HG03196 (cell line): ENCODE data around the gene PPP3CA.
A peak's percentile ranks its signal among the peaks of the same experiment; 100 is the strongest.
"Not testable (repeated sequence)": the region's sequence is repeated elsewhere in the genome, so short reads cannot be mapped to it uniquely, and the experiment has no call there.

Source experiments
- ATAC-seq: cut with Tn5 transposase; IDR thresholded peaks from one replicate; pipeline ENCODE4 v1.9.1; 2021; ENCODE audit not compliant: unreplicated experiment

PPP3CA gene

GRCh38 chr4:101258883-101259282, 88.4 kb downstream of the PPP3CA start:
- no peak for ATAC-seq

- no peak for ATAC-seq
Observed at GRCh38 chr4:101256222-101256621, 91.1 kb downstream of the PPP3CA start.

DNA sequence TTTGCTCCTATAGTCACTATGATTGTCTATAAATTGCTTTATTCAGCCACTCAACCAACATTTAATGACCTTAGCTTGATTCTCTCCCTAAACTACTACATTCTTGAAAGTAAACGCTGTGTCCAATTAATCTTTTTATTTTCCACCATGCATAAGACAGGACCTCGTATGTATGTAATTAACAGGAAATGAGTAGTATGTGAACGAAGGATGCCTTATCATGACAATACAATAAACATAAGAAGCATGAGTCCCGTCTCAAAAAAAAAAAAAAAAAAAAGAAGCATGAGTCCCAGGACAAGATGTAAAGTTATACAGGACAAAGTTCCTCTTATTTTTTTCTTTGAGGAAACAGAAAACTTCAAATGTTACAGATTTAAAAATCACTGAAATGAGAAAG, 92.5 kb downstream of the PPP3CA start:
- no peak for ATAC-seq

GRCh38 chr4:101253121-101253520, 94.2 kb downstream of the PPP3CA start:
- ATAC-seq, result no peak

DNA sequence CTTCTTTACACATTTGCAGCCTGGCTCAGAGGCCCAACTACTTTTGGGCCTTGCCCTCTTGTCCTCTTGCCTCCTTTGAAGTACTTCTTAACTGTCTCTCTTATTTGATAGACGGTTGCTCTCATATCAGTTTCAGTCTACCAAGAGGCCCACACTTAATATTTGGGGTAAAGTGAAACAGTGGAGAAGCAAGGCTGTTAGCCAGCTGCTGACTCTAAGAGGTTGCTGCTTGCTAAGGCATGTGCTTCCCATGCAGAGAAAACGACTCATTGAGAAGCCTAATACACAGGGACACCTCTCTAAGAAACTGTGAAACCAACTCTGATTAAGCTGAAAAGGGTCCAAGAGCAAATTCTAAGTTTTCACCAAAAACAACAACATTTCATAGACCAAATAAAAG, 94.6 kb downstream of the PPP3CA start:
- ATAC-seq, result no peak

DNA sequence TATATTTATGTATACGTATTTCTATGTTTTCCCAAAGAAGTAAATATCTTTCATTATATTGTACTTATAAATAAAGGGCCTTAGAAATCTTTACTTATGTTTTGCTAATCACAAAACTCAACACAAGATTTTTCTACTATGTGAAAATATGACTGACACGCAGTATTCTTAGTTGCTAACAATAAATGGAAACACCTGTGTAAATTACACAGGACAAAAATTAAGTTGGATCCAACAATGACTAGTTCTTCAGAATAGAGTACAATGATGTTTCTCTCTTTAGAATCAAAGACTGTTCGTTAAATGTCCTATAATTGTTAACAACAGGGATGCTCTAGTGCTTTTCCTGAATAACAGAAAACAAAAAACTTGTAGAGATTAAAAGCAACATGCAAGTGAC, 96.1 kb downstream of the PPP3CA start:
- ATAC-seq, result no peak

DNA sequence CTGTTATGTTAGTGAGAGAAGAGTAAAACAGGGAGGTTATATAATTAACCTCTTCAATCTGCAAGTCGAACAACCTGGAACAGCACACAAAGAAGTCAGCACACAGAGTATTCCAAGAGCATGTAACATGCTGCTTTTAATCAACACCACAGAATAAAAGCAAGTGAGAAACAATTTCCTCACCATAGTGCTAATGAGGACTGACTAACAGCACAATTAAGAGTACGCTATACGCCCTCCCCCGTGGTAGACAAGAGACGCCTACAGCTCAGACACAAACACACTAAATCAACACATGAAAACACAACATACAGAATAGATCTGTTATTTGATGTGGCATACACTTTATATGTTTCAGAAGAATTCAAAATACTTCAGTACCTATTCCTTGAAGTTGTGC, 103.0 kb downstream of the PPP3CA start:
- no peak for ATAC-seq

- ATAC-seq, result no peak
Observed at GRCh38 chr4:101242441-101242840, 104.9 kb downstream of the PPP3CA start.

DNA sequence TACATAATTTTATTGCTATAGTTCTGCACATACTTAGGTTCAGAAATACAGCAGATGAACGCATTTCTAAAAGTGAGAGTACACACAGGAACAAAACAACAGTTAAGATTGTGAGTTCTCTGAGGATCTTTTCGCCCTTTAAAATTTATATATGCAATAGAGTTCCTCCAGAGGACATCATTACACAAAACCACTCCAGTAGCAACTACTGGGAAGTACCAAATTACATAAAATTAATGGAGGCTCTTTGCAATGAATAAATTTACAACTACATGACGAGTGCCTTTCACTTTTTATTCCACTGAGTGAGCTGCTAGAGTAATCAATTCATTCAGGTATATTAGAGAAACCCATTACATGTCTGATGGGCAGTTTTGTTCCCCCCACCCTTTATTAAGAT, 107.2 kb downstream of the PPP3CA start:
- ATAC-seq, result no peak

DNA sequence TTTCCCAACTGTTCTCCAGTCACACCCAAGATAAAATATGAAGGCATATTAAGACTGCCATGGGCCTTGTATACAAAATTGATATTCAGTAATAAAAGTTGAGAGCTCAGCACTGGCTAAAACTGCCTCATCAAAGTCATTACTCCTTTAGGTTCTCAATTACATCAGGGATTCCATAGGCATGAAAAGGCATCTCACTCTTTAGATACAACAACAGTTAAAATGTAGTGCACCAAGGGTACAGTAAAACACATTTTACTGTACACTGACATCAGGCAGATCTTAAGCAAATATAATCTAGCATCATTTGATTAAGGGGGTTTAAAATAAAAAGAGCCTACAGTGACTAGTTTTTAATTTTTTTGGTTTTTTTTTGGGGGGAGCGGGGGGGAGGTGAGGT, 107.7 kb downstream of the PPP3CA start:
- no peak for ATAC-seq

DNA sequence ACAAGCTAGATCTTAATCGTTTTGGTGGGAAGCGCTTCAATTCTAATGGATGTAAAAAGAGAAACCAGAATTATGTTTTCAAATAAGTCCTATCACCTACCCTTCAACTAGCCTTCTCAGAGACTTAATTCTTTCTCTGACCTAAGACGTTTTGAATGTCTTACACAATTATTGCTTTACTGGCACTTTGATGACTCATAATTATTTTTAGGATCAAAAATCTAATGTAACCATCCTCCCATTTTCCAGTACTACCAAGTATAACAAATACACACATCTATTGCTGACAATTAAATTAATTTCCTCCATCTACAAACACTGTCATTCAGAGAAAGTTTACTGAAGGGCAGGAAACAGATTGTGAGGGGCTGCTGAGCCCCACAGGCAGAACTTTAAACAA, 108.6 kb downstream of the PPP3CA start:
- no peak for ATAC-seq

- no peak for ATAC-seq
Observed at GRCh38 chr4:101237773-101238172, 109.6 kb downstream of the PPP3CA start.

DNA sequence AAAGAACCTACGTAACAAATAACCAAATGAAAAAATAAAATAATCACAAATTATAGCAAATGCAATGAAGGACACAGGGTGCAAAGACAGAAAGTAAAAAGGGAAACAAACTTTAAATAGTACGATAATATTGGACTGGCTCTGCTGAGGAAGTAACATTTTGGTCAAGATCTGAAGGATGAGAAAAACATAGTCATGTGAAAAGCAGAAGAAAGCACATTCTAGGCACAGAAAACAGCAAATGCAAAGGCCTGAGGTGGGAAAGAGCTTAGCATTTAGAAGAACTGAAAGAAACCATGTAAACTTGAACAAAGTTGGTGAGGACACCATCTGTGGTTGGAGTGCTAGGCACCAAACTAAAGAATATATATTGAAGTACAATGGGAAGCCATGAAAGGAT, 111.2 kb downstream of the PPP3CA start:
- no peak for ATAC-seq

GRCh38 chr4:101234141-101234540, 113.2 kb downstream of the PPP3CA start:
- ATAC-seq, result not testable (repeated sequence)

- peak; percentile 62 for ATAC-seq
Observed at GRCh38 chr4:101232074-101232776, 115.1 kb downstream of the PPP3CA start.

GRCh38 chr4:101230801-101231426, 116.4 kb downstream of the PPP3CA start:
- ATAC-seq, result no peak

- no peak for ATAC-seq
Observed at GRCh38 chr4:101229116-101229515, 118.2 kb downstream of the PPP3CA start.

DNA sequence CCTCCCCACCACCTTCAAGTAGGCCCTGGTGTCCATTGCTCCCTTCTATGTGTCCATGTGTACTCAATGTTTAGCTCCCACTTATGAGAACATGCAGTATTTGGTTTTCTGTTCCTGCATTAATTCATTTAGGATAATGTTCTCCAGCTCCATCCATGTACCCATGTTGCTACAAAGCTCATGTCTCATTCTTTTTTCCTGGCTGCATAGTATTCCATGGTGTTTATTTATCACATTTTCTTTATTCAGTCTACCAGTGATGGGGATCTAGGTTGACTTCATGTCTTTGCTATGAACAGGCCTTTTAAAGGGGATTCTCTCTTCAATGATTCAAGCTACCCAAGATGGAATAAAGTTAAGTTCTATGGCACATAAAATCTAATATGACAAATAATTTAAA, 119.6 kb downstream of the PPP3CA start:
- ATAC-seq, result no peak

DNA sequence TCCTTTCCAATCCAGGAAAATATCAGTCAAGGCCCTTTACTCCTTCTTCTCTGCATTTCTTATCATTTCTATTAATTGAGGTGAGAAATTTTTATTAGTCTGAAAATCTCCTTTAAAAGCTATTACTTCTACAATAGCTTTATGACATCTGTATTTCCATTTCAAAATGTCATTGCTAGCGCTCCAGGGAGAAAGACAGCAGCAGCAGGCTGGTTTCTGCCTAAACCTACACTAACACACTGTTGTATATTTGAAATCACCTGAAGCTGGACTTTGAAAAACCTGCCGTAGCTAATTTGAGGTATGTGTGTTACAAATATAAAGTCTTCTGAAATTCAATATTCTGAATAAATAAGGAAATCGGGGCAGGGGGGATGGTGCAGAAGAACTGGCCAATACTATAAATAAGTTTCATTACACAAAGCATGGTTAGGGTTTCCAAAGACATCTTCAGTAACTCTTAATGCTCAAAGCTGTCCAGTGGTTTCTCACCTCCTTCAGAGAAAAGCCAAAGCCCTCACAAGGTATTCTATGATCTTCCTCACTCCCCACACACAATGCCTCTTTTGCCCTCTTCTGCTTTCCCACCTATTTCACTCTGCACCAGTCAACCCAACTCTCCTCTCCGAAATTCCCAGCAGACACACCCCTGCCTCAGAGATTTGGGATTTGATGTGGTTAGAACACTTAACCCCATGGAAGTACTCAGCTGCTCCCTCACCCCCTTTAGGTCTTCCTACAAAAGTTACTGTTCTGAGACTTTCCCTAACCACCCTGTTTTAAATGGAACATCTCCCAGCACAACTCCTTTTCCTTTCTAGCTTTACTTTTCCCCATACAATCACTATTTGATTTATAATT, 122.7 kb downstream of the PPP3CA start:
- ATAC-seq, result no peak

DNA sequence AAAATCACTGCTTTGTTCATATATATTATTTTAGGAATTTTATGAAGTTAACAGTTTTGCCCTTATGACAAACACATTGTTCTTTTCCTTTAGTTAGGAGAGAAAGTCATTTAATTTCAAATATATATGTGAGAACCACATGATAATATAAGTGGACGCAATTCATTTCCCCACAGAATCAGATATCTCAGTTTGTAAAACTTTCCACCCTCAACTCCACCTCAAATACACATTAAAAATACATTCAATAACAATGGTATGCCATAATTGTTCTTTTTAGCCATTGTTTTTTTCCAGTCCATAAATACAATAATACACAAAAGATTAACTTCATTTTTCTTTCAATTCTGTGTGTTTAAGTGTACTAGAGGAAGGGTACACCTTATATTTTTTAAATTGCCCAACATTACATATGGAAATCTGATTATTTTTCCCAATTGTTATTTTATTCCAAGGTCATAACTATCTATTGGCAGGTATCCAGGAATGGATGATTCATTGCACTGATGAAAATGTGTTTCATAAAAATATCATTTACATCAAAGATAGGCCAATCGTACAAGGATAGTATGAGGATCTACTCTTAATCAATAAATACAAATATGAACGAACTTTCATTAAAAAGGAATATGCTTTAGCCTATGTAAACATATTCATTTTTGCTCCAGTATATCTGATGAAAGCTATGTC, 125.0 kb downstream of the PPP3CA start:
- no peak for ATAC-seq

GRCh38 chr4:101221294-101221693, 126.0 kb downstream of the PPP3CA start:
- ATAC-seq, result no peak
